Lower leg skin (tissue), 4 donors: ENCODE data around the gene ABI1. TPM values are rescaled to one million over a fixed set of nuclear protein-coding genes. Genes with fewer than 3 reads are reported as not detected.

ENCODE experiments used
- DNase-seq, 2 donors: peaks; one replicate each; pipeline ENCODE4 v3.0.0-alpha.2; 2019; ENCODE audit warnings: low spot score in 2 of 2
- H3K4me3 ChIP-seq: fragments of 200-600 bp; sonication (generic); 2 replicates; pipeline ENCODE4 v1.5.1; 2017; ENCODE audit warnings: mild to moderate bottlenecking, low read depth; ENCODE audit not compliant: poor library complexity, severe bottlenecking
- CTCF ChIP-seq, 3 donors: fragments of 450-650 bp; IDR thresholded peaks; one replicate each; pipeline ENCODE4 v1.5.1; 2016; ENCODE audit warnings: antibody characterized with exemption in 3 of 3, mild to moderate bottlenecking in 3 of 3, moderate library complexity in 2 of 3
- POLR2A ChIP-seq, 2 donors: fragments of 450-650 bp; IDR thresholded peaks; one replicate each; pipeline ENCODE4 v1.6.1; 2016 to 2017; ENCODE audit warnings: antibody characterized with exemption in 2 of 2, mild to moderate bottlenecking in 1 of 2, moderate library complexity in 1 of 2
- WGBS, 2 donors: methylation state at CpG; one replicate each; pipeline ENCODE4 v1.1.5; 2018; 5-methylcytosine and 5-hydroxymethylcytosine counted together
- intact Hi-C: fragments of 100-400 bp; cut with DNase I; formaldehyde crosslinking; loops from one replicate; pipeline ENCODE4 v1.15.0; 2023; ENCODE audit warnings: low total_unique reads
- total RNA-seq, 4 donors: library from RNA; depleted of rRNA; stranded (reverse); fragments of >200 nt; gene quantifications; one replicate each; pipeline ENCODE4 v1.1.0, GENCODE V29; 2016

ABI1 gene
- total RNA-seq, 4 donors from 2014 or later: 59.6 to 78.5 (median 68.4) TPM

GRCh38 chr10:26765549-26765948, 95.2 kb downstream of the ABI1 start:
- intact Hi-C loops: no loop called here
- no peak for DNase-seq
- TF ChIP-seq CTCF (IDR thresholded peaks at IDR 0.05): no peak
- TF ChIP-seq POLR2A (IDR thresholded peaks at IDR 0.05): no peak
- WGBS, 2 donors: 98 to 100% methylated on average over 2 of the region's 2 CpGs
- no peak overlapping the region for H3K4me3 ChIP-seq

GRCh38 chr10:26759008-26759407, 101.8 kb downstream of the ABI1 start:
- TF ChIP-seq CTCF (IDR thresholded peaks at IDR 0.05) (no peak), POLR2A (IDR thresholded peaks at IDR 0.05) (no peak)
- no peak for DNase-seq
- intact Hi-C loops: no loop called here
- 86 to 93% methylated on average over 4 of the region's 4 CpGs for WGBS, 2 donors
- H3K4me3 ChIP-seq: no peak overlapping the region

- H3K4me3 ChIP-seq: no peak overlapping the region
- DNase-seq: no peak
- no peak for TF ChIP-seq POLR2A (IDR thresholded peaks at IDR 0.05)
- no peak for TF ChIP-seq CTCF (IDR thresholded peaks at IDR 0.05)
- intact Hi-C loops: no loop called here
- WGBS, 2 donors: 55 to 65% methylated on average over 4 of the region's 4 CpGs
Measured at GRCh38 chr10:26755443-26755903, 105.3 kb downstream of the ABI1 start.

- TF ChIP-seq POLR2A (IDR thresholded peaks at IDR 0.05): no peak
- TF ChIP-seq CTCF (IDR thresholded peaks at IDR 0.05): no peak
- no peak overlapping the region for H3K4me3 ChIP-seq
- DNase-seq: no peak
- intact Hi-C loops: no loop called here
- WGBS, 2 donors: 80 to 81% methylated on average over 5 of the region's 5 CpGs
Measured at GRCh38 chr10:26746061-26746460, 114.7 kb downstream of the ABI1 start.

- TF ChIP-seq POLR2A (IDR thresholded peaks at IDR 0.05) (no peak), CTCF (IDR thresholded peaks at IDR 0.05) (no peak)
Measured at GRCh38 chr10:26743841-26744240, 116.9 kb downstream of the ABI1 start.

GRCh38 chr10:26743091-26743490, 117.7 kb downstream of the ABI1 start:
- H3K4me3 ChIP-seq: no peak overlapping the region
- DNase-seq: no peak
- intact Hi-C loops: loop anchor here (5.0 kb wide), 1 partner anchor 1581 kb away; no protein-coding TSS in a partner anchor
- TF ChIP-seq POLR2A (IDR thresholded peaks at IDR 0.05) (no peak), CTCF (IDR thresholded peaks at IDR 0.05) (no peak)
- 85 to 87% methylated on average over 2 of the region's 2 CpGs for WGBS, 2 donors

More at GRCh38 chr10:26743841-26744240, 116.9 kb downstream of the ABI1 start:
- 74 to 85% methylated on average over 1 of the region's 1 CpG for WGBS, 2 donors
- intact Hi-C loops: loop anchor here (5.0 kb wide), 1 partner anchor 1582 kb away; no protein-coding TSS in a partner anchor
- DNase-seq: no peak
- no peak overlapping the region for H3K4me3 ChIP-seq
